Measurements from ENCODE around the gene GATA1. TPM values are rescaled to one million over a fixed set of nuclear protein-coding genes. Genes with fewer than 3 reads are reported as not detected.

The GATA1 gene
- total RNA-seq, 1 experiment from 2014 or later: not detected

DNA sequence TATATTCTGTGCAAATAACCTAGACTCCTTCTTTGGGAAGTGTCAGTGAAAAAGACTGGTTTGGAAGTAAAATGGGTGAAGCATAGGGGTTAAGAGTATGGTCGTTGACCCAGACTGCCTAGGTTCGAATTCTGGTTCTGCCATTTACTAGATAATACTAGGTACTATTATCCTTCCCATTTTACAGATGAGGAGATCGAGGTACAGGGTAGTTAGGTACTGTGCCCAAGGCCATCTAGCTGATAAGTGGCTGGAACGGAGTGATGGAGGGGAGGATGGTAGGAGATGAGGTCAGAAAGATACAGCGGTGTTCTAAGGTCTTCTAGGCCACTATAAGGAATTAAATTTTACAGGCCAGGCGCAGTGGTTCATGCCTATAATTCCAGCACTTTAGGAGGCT lies 13.8 kb upstream of the GATA1 start:
- Histone ChIP-seq H3K27ac (no peak overlapping the region), H3K4me1 (no peaks in the 10 kb centered on the region), H3K4me3 (no peak overlapping the region), H3K9me3 (replicated peaks) (no peaks in the 10 kb centered on the region), H3K36me3 (no peaks in the 10 kb centered on the region), H3K27me3 (no peaks in the 10 kb centered on the region)
- DNase-seq: no peak

DNA sequence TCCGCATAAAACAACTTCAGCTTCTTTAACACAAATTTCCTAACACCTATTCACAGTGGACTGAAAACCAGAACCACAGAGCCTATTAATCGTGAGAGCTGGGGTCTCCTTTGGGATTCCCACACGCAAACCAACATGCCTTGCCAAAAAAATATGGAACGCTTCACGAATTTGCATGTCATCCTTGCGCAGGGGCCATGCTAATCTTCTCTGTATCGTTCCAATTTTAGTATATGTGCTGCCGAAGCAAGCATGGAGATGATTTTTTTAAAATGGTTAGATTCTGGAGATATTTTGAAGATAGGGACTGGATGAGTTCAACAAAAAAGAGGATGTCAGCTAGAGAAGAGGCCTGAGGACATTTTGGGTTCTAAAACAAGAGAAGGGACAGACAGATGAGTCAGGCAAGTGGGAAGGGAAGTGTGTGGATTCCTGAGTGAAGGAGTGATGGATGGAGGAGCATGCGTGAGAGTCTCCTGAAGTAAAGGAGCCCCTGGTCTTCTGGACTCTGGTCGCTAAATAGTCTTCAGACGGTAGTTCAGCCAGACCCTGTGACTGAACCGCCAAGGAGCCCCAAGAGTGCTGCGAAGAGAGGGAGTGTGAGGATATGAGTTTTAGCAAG lies 9.5 kb upstream of the GATA1 start:
- H3K27me3 ChIP-seq: no peaks in the 10 kb centered on the region
- H3K27ac ChIP-seq: no peak overlapping the region
- H3K4me3 ChIP-seq: no peak overlapping the region
- H3K9me3 ChIP-seq (replicated peaks): no peaks in the 10 kb centered on the region
- no peaks in the 10 kb centered on the region for H3K36me3 ChIP-seq
- no peaks in the 10 kb centered on the region for H3K4me1 ChIP-seq
- no peak for DNase-seq

DNA sequence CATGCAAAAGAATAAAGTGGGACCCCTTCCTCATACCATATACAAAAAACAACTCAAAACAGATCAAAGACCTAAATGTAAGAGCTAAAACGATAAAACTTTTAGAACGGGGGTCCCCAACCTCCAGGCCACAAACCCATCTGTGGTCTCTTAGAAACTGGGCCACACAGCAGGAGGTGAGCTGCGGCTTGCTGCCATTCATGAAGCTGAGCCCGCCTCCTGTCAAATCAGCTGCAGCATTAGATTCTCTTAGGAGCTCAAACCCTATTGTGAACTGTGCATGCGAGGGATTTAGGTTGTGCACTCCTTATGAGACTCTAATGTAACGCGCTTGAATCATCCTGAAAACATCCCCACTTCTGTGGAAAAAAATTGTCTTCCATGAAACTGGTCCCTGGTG lies 7.0 kb upstream of the GATA1 start:
- Histone ChIP-seq H3K36me3 (no peaks in the 10 kb centered on the region), H3K27me3 (no peaks in the 10 kb centered on the region), H3K4me3 (no peak overlapping the region), H3K27ac (no peak overlapping the region), H3K4me1 (no peaks in the 10 kb centered on the region), H3K9me3 (replicated peaks) (no peaks in the 10 kb centered on the region)
- no peak for DNase-seq

GRCh38 chrX:48781705-48782104 lies 4.7 kb upstream of the GATA1 start:
- Histone ChIP-seq H3K9me3 (replicated peaks) (no peaks in the 10 kb centered on the region), H3K36me3 (no peaks in the 10 kb centered on the region), H3K4me3 (no peak overlapping the region), H3K27me3 (no peaks in the 10 kb centered on the region), H3K27ac (no peak overlapping the region), H3K4me1 (no peaks in the 10 kb centered on the region)
- no peak for DNase-seq

GRCh38 chrX:48782216-48782615 lies 4.2 kb upstream of the GATA1 start:
- Histone ChIP-seq H3K4me3 (no peak overlapping the region), H3K9me3 (replicated peaks) (no peaks in the 10 kb centered on the region), H3K4me1 (no peaks in the 10 kb centered on the region), H3K36me3 (no peaks in the 10 kb centered on the region), H3K27me3 (no peaks in the 10 kb centered on the region), H3K27ac (no peak overlapping the region)
- no peak for DNase-seq

DNA sequence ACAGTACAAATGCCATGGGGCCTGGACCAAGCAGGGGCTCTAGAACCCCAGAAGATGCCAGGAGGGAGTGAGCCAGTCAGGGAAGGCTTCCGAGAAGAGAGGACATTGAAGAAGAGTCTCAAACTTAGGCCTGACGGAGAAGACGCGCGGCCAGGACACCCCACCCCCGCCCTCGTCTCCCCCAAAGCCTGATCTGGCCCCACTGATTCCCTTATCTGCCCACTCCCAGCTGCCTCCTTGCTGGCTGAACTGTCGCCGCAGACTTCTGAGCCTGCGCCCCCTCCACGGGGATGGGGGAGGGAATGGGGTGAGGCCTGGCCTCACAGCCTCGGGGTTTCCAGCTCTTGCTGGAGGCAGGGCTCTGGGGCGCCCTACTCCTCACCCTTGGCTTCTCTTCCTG lies 3.6 kb upstream of the GATA1 start:
- no peak for DNase-seq
- Histone ChIP-seq H3K27ac (no peak overlapping the region), H3K4me1 (no peaks in the 10 kb centered on the region), H3K4me3 (no peak overlapping the region), H3K36me3 (no peaks in the 10 kb centered on the region), H3K9me3 (replicated peaks) (no peaks in the 10 kb centered on the region), H3K27me3 (no peaks in the 10 kb centered on the region)

DNA sequence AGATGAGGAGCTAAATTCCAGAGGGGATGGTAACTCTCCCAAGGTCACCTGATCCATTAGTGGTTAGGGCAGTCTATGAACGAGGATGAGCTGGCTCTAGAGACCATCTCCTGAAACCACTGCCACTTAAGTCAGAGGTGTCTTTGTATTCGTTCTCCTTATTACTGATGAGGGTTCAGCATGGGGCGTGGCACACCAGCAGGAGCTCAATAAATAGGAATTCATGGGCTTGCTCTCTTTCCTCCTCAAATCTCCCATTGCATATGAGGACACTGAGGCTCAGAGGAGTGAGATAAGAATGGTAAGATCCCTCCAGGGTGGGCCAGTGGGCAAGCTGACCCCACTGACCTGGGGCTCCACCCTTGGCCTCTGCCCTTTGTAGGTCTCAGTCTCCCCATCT lies 1.7 kb upstream of the GATA1 start:
- no peaks in the 10 kb centered on the region for H3K4me1 ChIP-seq

GRCh38 chrX:48785186-48785539 lies 1.2 kb upstream of the GATA1 start:
- Histone ChIP-seq H3K4me1 (no peaks in the 10 kb centered on the region), H3K9me3 (replicated peaks) (no peaks in the 10 kb centered on the region), H3K27me3 (no peaks in the 10 kb centered on the region), H3K27ac (no peak overlapping the region), H3K4me3 (no peak overlapping the region), H3K36me3 (no peaks in the 10 kb centered on the region)
- no peak for DNase-seq

More for the DNA sequence above, 1.7 kb upstream of the GATA1 start:
- no peaks in the 10 kb centered on the region for H3K27me3 ChIP-seq
- H3K4me3 ChIP-seq: no peak overlapping the region
- H3K9me3 ChIP-seq (replicated peaks): no peaks in the 10 kb centered on the region
- no peaks in the 10 kb centered on the region for H3K36me3 ChIP-seq
- no peak overlapping the region for H3K27ac ChIP-seq
- DNase-seq: no peak

DNA sequence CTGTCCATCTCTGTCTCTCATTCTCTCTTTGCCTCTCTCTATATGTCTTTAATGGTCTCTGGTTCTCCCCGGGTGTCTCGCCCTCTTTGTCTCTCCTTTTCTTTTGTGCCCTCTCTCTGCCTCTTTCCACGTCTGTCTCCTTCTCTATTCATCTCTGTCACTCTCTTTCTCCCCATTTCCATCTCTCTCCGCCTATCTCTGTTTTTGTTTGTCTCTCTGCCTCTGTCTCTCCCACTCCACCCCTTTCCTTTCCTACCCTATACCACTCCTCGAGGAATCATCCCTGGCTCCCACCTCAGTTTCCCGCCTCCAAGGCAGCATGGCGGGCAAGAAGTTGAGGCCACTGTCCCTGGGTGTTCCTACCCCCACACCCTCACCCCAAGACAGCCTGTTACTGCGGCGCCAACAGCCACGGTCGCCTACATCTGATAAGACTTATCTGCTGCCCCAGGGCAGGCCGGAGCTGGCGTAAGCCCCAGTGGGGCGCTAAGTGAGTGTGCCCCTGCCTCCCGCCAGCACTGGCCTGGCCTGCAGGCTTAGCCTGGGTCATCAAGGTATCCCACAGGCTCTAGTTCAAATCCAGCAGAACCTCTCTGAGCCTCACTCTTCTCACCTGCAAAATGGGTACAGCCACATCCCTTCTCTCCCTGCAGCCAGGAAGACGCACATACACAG lies 713 bp upstream of the GATA1 start:
- no peak for DNase-seq
- Histone ChIP-seq H3K4me1 (no peaks in the 10 kb centered on the region), H3K9me3 (replicated peaks) (no peaks in the 10 kb centered on the region), H3K27me3 (no peaks in the 10 kb centered on the region), H3K27ac (no peak overlapping the region), H3K4me3 (no peak overlapping the region), H3K36me3 (no peaks in the 10 kb centered on the region)

DNA sequence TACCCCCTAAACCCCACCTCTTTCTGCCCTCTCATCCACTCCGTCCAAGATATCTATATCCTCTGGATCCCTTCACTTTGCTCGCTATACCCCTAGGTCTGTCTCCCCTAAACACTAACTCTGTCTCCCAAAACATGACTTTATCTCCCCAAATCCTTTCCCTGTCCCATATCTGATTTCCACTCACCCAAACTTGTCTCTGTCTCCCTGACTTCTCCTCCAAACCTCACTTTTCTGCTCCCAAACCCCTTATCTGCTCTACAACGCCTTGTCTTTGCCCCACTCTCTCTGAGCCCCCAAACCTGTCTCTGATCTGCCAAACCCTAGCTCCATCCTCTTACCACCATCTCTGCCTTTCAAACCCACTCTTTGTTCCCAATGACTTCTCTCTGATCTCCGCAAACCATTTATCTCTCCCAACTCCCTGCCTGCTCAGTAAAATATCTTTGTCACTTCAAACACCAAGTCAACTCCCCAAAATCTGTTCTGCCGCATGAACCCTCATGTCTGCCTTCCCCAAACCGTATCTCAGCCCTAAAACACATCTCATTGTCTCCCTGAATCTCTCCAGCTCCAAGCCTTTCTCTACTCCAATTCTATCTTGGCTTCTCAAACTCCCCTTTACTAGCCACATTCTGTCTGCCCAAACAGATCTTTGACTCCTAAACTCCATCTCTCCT lies 575 bp downstream of the GATA1 start:
- H3K4me3 ChIP-seq: no peak overlapping the region
- no peak for DNase-seq
- no peaks in the 10 kb centered on the region for H3K27me3 ChIP-seq
- no peak overlapping the region for H3K27ac ChIP-seq
- H3K9me3 ChIP-seq (replicated peaks): no peaks in the 10 kb centered on the region
- no peaks in the 10 kb centered on the region for H3K4me1 ChIP-seq
- no peaks in the 10 kb centered on the region for H3K36me3 ChIP-seq

DNA sequence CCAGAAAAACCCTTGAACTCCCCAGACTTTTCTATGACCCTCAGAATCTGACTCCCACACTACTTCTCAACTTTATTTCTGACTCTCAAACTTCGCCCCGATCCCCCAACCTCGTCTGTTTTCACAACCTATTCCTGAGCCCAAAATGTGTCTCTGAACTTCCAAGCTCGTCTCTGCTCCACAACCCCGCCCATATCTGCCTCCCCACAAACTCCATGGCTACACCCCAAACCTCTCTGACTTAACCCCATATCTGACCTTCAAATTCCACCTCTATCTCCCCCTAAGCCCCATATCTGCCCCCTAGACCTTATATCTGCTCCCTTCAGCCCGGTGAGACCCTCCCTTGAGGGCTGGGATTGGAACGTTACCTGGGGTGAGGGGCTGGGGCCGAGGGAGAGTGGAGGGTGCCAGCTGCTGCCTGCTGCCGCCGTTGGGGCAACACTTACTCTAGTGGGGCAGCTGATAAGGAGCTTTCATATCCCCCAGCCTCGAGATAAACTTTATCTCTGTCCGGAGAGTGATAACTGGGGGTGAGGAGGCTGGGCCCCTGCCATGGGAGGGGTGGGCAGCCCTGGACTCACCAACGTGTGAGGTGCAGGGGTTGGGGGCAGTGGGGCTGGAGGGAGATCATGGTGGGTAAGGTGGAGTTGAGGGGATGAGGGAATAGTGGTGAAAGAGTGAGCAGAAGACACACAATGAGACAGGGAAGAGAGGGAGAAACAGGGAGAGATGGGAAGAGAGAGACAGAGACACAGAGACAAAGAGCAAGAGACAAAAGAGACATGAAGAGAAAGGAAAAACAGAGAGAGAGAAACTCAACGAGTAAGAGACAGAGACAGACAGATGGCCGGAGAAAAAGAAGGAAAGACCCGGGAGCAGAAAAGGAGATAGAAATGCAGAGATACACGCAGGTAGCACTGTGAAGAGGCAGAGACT lies 1.4 kb downstream of the GATA1 start:
- Histone ChIP-seq H3K4me1 (no peaks in the 10 kb centered on the region), H3K27ac (no peak overlapping the region), H3K4me3 (no peak overlapping the region), H3K36me3 (no peaks in the 10 kb centered on the region), H3K9me3 (replicated peaks) (no peaks in the 10 kb centered on the region), H3K27me3 (no peaks in the 10 kb centered on the region)
- no peak for DNase-seq

DNA sequence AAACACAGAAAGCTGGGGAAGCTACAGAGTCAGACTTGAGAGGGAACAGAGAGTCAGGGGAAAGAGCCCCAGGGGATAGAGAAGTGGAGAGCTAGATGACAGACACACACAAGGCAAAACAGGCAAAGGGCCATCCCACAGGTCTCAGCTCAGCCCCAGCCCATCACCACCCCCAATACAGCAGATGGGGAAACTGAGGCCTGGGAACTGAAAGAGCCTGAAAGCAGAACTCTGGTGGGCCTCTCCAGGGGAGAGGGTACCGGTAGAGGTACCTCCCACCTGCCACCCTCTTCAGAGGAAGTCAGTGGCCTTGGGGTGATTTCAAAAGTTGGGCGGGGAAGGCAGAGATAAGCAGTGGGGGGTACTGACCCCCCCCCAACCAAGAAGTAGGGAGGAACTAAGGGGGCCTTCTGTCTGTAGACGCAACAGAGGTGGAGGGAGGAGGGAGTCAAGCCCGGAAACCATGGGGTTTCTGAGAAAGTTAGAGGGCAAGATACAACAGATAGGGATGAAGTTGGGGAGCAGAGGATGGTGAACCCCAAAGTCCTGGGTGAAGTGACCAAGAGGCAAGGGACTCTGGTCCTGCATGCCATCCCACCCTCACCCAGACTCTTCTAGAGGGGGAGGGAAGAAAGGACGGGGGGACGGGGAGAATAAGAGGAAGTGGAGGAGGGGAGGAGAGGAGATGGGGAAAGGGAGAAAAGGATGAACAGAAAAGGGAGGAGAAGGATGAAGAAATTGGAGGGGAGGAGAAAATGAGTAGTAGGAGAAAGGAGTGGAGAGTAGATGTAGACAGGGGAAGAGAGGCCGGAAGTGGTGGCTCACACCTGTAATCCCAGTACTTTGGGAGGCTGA lies 3.2 kb downstream of the GATA1 start:
- no peaks in the 10 kb centered on the region for H3K4me1 ChIP-seq
- H3K4me3 ChIP-seq: no peak overlapping the region
- no peaks in the 10 kb centered on the region for H3K27me3 ChIP-seq
- H3K36me3 ChIP-seq: no peaks in the 10 kb centered on the region
- no peak for DNase-seq
- no peak overlapping the region for H3K27ac ChIP-seq
- no peaks in the 10 kb centered on the region for H3K9me3 ChIP-seq (replicated peaks)

DNA sequence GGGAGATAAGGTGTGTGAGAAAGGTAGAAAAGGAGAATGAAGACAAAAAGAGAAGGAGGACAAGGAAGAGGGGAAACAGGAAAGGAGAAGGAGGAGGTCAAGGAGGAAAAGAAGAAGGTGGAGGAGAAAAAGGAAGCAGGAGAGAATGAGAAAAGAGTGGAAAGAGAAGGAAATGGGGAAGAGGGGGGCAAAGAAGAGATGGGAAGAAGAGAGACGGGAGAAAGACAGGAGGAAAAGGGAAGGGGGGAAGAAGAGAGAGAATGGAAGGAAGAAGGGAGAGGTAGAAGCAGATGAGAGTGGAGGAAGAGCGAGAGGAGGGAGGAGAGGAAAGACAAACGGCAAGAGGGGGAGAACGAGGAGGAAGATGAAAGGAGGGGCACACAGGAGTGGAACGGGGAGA lies 4.1 kb downstream of the GATA1 start:
- H3K27me3 ChIP-seq: no peaks in the 10 kb centered on the region
- no peaks in the 10 kb centered on the region for H3K4me1 ChIP-seq
- H3K4me3 ChIP-seq: no peak overlapping the region
- DNase-seq: no peak
- H3K27ac ChIP-seq: no peak overlapping the region
- no peaks in the 10 kb centered on the region for H3K36me3 ChIP-seq
- H3K9me3 ChIP-seq (replicated peaks): no peaks in the 10 kb centered on the region

GRCh38 chrX:48791063-48791820 lies 4.9 kb downstream of the GATA1 start:
- Histone ChIP-seq H3K27ac (no peak overlapping the region), H3K4me1 (no peaks in the 10 kb centered on the region), H3K4me3 (no peak overlapping the region), H3K36me3 (no peaks in the 10 kb centered on the region), H3K9me3 (replicated peaks) (no peaks in the 10 kb centered on the region), H3K27me3 (no peaks in the 10 kb centered on the region)
- DNase-seq: no peak

All from SJCRH30 (cell line).